Fibroblast of upper back skin (primary cell): ENCODE measurements around the gene PRKG1.

Experiments used
- DNase-seq: peaks from one replicate; pipeline ENCODE4 v3.0.0-alpha.2; 2013

Gene PRKG1

GRCh38 chr10:51620131-51620530 is 545.8 kb downstream of the PRKG1 start:
- DNase-seq: no peak

- peak; percentile 4 for DNase-seq
Observed at GRCh38 chr10:51624013-51624412, 549.7 kb downstream of the PRKG1 start.

- DNase-seq: peak; percentile 67
Observed at GRCh38 chr10:51629934-51630639, 555.8 kb downstream of the PRKG1 start.

GRCh38 chr10:51630640-51631005 is 556.3 kb downstream of the PRKG1 start:
- DNase-seq: no peak

- no peak for DNase-seq
Observed at GRCh38 chr10:51635436-51635835, 561.1 kb downstream of the PRKG1 start.

- DNase-seq: no peak
Observed at GRCh38 chr10:51638211-51638610, 563.9 kb downstream of the PRKG1 start.

GRCh38 chr10:51638737-51639136 is 564.5 kb downstream of the PRKG1 start:
- DNase-seq: no peak

- DNase-seq: peak; percentile 32
Observed at GRCh38 chr10:51640120-51640819, 566.0 kb downstream of the PRKG1 start.

- DNase-seq: no peak
Observed at GRCh38 chr10:51642581-51642980, 568.3 kb downstream of the PRKG1 start.

- no peak for DNase-seq
Observed at GRCh38 chr10:51643734-51644133, 569.4 kb downstream of the PRKG1 start.

GRCh38 chr10:51649064-51649463 is 574.8 kb downstream of the PRKG1 start:
- peak; percentile 19 for DNase-seq

- DNase-seq: peak; percentile 71
Observed at GRCh38 chr10:51651063-51651462, 576.8 kb downstream of the PRKG1 start.

- DNase-seq: peak; percentile 71
Observed at GRCh38 chr10:51653025-51653424, 578.7 kb downstream of the PRKG1 start.

GRCh38 chr10:51654918-51655317 is 580.6 kb downstream of the PRKG1 start:
- DNase-seq: peak; percentile 49

GRCh38 chr10:51656503-51656902 is 582.2 kb downstream of the PRKG1 start:
- DNase-seq: no peak

- no peak for DNase-seq
Observed at GRCh38 chr10:51658000-51658399, 583.7 kb downstream of the PRKG1 start.

GRCh38 chr10:51659344-51659743 is 585.1 kb downstream of the PRKG1 start:
- DNase-seq: no peak

- DNase-seq: peak; percentile 18
Observed at GRCh38 chr10:51663086-51663485, 588.8 kb downstream of the PRKG1 start.

- peak; percentile 30 for DNase-seq
Observed at GRCh38 chr10:51666456-51666855, 592.2 kb downstream of the PRKG1 start.

- peak; percentile 58 for DNase-seq
Observed at GRCh38 chr10:51667678-51668335, 593.5 kb downstream of the PRKG1 start.

GRCh38 chr10:51668336-51668689 is 594.0 kb downstream of the PRKG1 start:
- DNase-seq: no peak

- no peak for DNase-seq
Observed at GRCh38 chr10:51669041-51669440, 594.8 kb downstream of the PRKG1 start.

GRCh38 chr10:51672039-51672535 is 597.8 kb downstream of the PRKG1 start:
- no peak for DNase-seq

- no peak for DNase-seq
Observed at GRCh38 chr10:51675088-51675487, 600.8 kb downstream of the PRKG1 start.
